Measurements from ENCODE around the gene PRRC2A.

The PRRC2A gene

GRCh38 chr6:31680226-31681134, 60.0 kb downstream of the PRRC2A start, which contains the start of gene LY6G5C:
Gene LY6G5C, minus strand, starts transcription at chr6:31681067. Its CDS starts 694 bp downstream, at chr6:31680373.
- TF ChIP-seq CTCF (IDR thresholded peaks at IDR 0.05; ENCODE audit: extremely low read depth, insufficient read depth, missing control alignments) = peak; percentile 89
- in situ Hi-C loops (cut with MboI; ENCODE audit: low pct_unique_long_range_greater_than_20kb, low sequenced_read_pairs, unreplicated experiment) = loop anchor here (5.0 kb wide), 1 partner anchor 152 kb away; no protein-coding TSS in a partner anchor
- peak; percentile 81 for DNase-seq (ENCODE audit: low spot score)

GRCh38 chr6:31681135-31681671, 60.7 kb downstream of the PRRC2A start:
- peak; percentile 68 for DNase-seq (ENCODE audit: low spot score)
- peak; percentile 24 for TF ChIP-seq CTCF (IDR thresholded peaks at IDR 0.05; ENCODE audit: extremely low read depth, insufficient read depth, missing control alignments)
- in situ Hi-C loops (cut with MboI; ENCODE audit: low pct_unique_long_range_greater_than_20kb, low sequenced_read_pairs, unreplicated experiment) = loop anchor here (5.0 kb wide), 1 partner anchor 151 kb away; no protein-coding TSS in a partner anchor

GRCh38 chr6:31683591-31683990, 63.1 kb downstream of the PRRC2A start:
- in situ Hi-C loops (cut with MboI; ENCODE audit: low pct_unique_long_range_greater_than_20kb, low sequenced_read_pairs, unreplicated experiment) = loop anchor here (5.0 kb wide), 1 partner anchor 149 kb away; no protein-coding TSS in a partner anchor
- DNase-seq (ENCODE audit: low spot score) = no peak
- no peak for TF ChIP-seq CTCF (IDR thresholded peaks at IDR 0.05; ENCODE audit: extremely low read depth, insufficient read depth, missing control alignments)

GRCh38 chr6:31686483-31686882, 66.0 kb downstream of the PRRC2A start:
- TF ChIP-seq CTCF (IDR thresholded peaks at IDR 0.05; ENCODE audit: extremely low read depth, insufficient read depth, missing control alignments) = no peak
- in situ Hi-C loops (cut with MboI; ENCODE audit: low pct_unique_long_range_greater_than_20kb, low sequenced_read_pairs, unreplicated experiment) = no loop called here
- DNase-seq (ENCODE audit: low spot score) = no peak

- in situ Hi-C loops (cut with MboI; ENCODE audit: low pct_unique_long_range_greater_than_20kb, low sequenced_read_pairs, unreplicated experiment) = no loop called here
- TF ChIP-seq CTCF (IDR thresholded peaks at IDR 0.05; ENCODE audit: extremely low read depth, insufficient read depth, missing control alignments) = no peak
- DNase-seq (ENCODE audit: low spot score) = no peak
These were observed 66.8 kb downstream of the PRRC2A start for GRCh38 chr6:31687321-31687720.
